GM06990 (cell line): ENCODE results near the gene BACH2.

Source experiments
- DNase-seq: peaks from one replicate; pipeline ENCODE4 v3.0.0-alpha.2; 2011; ENCODE audit not compliant: insufficient read length; ENCODE audit errors: extremely low read depth
- H3K27me3 ChIP-seq: replicated peaks from 2 replicates; pipeline ENCODE4 v1.6.0; 2011; ENCODE audit warnings: low read length; ENCODE audit not compliant: control insufficient read depth, insufficient read depth
- H3K36me3 ChIP-seq: 2 replicates; pipeline ENCODE4 v1.5.1; 2011; ENCODE audit warnings: low read length; ENCODE audit not compliant: control insufficient read depth, insufficient read depth
- H3K4me3 ChIP-seq: replicated peaks from 2 replicates; pipeline ENCODE4 v1.5.1; 2011; ENCODE audit warnings: low read depth, mild to moderate bottlenecking, control low read depth, low read length
- TF ChIP-seq, protein P1 (sequence below): IDR thresholded peaks from 2 replicates; pipeline ENCODE4 v1.5.1; 2011; ENCODE audit warnings: low read length, control low read depth, mild to moderate bottlenecking, inconsistent platforms; ENCODE audit not compliant: insufficient read depth, poor library complexity, severe bottlenecking

Gene BACH2

DNA sequence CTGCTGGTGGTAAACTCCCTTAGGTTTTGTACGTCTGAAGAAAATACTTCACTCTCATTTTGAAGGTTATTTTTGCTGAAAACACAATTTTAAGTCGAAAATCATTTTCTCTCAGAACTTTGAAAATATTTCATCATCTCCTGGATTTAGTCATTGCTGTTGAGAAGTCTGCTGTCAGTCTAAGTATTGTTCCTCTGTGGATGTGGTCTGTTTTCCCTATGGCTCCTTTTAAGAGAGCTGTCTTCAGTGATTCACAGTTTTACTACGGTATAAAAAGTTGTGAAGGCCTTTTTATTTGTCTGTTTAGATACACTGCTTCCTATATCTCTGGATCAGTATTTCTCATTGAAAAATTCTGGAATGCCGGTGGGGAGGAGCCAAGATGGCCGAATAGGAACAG, 243.0 kb downstream of the BACH2 start:
- H3K27me3 ChIP-seq, result no peaks in the 10 kb centered on the region
- TF ChIP-seq, protein P1, sequence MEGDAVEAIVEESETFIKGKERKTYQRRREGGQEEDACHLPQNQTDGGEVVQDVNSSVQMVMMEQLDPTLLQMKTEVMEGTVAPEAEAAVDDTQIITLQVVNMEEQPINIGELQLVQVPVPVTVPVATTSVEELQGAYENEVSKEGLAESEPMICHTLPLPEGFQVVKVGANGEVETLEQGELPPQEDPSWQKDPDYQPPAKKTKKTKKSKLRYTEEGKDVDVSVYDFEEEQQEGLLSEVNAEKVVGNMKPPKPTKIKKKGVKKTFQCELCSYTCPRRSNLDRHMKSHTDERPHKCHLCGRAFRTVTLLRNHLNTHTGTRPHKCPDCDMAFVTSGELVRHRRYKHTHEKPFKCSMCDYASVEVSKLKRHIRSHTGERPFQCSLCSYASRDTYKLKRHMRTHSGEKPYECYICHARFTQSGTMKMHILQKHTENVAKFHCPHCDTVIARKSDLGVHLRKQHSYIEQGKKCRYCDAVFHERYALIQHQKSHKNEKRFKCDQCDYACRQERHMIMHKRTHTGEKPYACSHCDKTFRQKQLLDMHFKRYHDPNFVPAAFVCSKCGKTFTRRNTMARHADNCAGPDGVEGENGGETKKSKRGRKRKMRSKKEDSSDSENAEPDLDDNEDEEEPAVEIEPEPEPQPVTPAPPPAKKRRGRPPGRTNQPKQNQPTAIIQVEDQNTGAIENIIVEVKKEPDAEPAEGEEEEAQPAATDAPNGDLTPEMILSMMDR, result no peak
- DNase-seq, result no peak
- no peak overlapping the region for H3K4me3 ChIP-seq
- H3K36me3 ChIP-seq, result no peaks in the 10 kb centered on the region

DNA sequence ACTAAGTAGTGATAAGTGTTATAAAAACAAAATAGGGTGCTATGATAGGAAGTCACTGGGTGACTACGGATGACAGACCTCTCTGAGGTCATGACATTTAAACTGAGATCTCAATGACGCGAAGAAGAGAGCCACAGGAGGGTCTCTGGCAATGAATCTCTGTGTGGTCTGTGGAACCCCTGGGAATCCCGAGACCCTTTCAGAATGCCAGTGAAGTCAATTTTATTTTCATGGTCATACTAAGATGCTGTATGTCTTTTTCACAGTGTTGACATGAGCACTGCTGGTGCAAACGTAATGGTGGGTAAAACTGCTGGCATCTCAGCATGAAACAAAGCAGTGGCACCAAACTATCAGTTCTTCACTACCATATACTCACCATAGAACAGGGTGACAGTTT, 247.3 kb downstream of the BACH2 start:
- DNase-seq, result no peak
- Histone ChIP-seq H3K4me3 (no peak overlapping the region), H3K27me3 (no peaks in the 10 kb centered on the region), H3K36me3 (no peaks in the 10 kb centered on the region)
- TF ChIP-seq, protein P1, result no peak

DNA sequence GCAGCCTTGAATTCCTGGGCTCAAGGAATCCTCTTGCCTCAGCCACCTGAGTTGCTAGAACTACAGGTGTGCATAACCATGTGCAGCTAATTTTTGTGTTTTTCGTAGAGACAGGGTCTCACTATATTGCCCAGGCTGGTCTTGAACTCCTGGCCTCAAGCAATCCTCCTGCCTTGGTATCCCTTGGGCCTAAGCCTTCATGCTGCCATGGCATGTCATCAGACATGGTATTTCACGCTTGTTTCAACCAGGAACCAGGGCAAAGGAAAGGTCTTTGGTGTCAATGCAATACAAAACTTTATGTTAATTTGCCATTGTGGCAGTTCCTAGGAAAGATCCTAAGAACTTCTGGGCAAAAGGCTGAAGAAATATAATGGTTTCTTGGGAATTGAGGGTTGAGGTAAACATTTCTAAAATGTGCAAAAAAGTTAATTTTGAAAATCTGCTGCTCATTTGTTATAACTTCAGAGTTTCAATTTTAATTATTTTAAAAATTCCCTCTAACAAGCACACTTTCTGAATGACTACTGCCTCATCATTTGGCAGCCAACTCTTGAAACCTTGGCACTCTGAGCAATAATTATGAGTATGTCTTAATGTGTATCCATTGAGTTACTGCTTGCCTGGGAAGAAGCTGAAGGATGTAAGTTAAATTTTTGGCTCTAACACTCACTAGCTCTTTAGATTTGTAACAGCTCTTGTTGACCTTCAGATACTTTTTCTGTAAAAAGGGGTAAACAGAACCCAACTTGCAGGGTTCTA, 248.3 kb downstream of the BACH2 start:
- Histone ChIP-seq H3K27me3 (no peaks in the 10 kb centered on the region), H3K4me3 (no peak overlapping the region), H3K36me3 (no peaks in the 10 kb centered on the region)
- TF ChIP-seq, protein P1, result no peak
- DNase-seq, result no peak

DNA sequence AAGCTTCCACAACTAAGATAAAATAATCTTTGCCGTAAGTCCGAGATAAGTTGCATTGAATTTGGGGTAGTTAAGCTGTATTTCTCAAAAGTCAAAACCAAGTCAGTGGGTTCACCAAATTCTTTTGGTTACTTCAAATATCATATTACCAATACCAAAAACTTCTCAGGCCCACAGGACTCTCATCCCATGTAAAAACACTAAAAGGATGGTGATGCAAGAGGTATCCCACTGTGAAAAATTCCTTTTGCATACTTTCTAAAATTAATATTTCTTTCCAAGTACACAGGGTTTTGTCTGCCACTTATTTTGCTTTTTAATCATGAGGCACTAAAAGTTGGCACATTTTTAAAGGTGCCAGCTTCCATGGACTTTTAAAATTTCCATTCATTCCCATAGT, 251.1 kb downstream of the BACH2 start:
- Histone ChIP-seq H3K4me3 (no peak overlapping the region), H3K36me3 (no peaks in the 10 kb centered on the region), H3K27me3 (no peaks in the 10 kb centered on the region)
- no peak for DNase-seq
- TF ChIP-seq, protein P1, result no peak

DNA sequence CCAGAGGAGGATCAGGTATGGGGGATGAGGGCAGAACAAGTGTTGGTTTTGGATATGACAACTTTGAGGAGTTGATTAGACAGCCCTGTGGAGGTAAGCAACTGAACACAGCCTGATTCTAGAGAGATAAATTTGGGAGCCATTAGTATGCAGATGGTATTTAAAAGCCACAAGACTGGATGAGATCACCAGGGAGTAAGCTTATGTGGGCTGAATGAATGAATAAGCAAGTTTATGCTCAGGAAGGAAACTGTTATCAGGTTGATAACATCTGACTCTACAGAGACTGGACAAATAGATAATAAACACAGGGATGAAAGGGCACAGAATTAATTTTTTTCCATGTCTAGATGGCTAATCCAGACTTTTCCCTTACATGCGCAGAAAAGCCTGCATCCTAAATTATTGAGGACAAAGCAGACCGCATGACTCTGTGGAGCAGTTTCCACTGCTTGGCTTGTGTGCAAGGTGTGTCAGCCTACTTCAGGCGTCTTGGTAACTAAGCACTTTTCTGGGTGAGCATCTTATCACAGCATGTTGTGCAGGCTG, 251.7 kb downstream of the BACH2 start:
- TF ChIP-seq, protein P1, result no peak
- DNase-seq, result no peak
- Histone ChIP-seq H3K27me3 (no peaks in the 10 kb centered on the region), H3K36me3 (no peaks in the 10 kb centered on the region), H3K4me3 (no peak overlapping the region)
